HEK293 (cell line): ENCODE measurements around the gene SLC6A6.

Experiments used
- CTCF ChIA-PET: fragments of 350-600 bp; formaldehyde crosslinking; extraction: SDS; loops from one replicate; lab custom pipeline; 2021; ENCODE audit warnings: antibody characterized with exemption; lab: Yijun Ruan, JAX
- POLR2A ChIA-PET: fragments of 300-600 bp; formaldehyde crosslinking; extraction: SDS; loops from one replicate; lab custom pipeline; 2020; ENCODE audit warnings: antibody characterized with exemption, inconsistent platforms; lab: Yijun Ruan, JAX
- H3K27ac ChIP-seq: fragments of 200-500 bp; sonication (Bioruptor generic); 2 replicates; pipeline ENCODE4 v1.5.1; 2014; ENCODE audit warnings: low read depth, low read length, control low read depth, inconsistent platforms; ENCODE audit errors: extremely low read depth
- H3K36me3 ChIP-seq, 2 experiments: fragments of 200-500 bp in 1 of 2; sonication (Bioruptor generic) in 1 of 2; 1 replicate in 1 of 2; 2 replicates in 1 of 2; pipeline ENCODE4 v1.5.1; 2014 to 2017; ENCODE audit warnings: inconsistent platforms in 2 of 2, low read length in 2 of 2; ENCODE audit not compliant: control insufficient read depth in 2 of 2, insufficient read depth in 1 of 2
- H3K4me1 ChIP-seq: fragments of 200-500 bp; sonication (Bioruptor generic); 2 replicates; pipeline ENCODE4 v1.5.1; 2014; ENCODE audit warnings: mild to moderate bottlenecking, low read length, inconsistent platforms; ENCODE audit not compliant: control insufficient read depth, insufficient read depth
- H3K4me3 ChIP-seq: 2 replicates; pipeline ENCODE4 v1.5.1; 2011; ENCODE audit warnings: low read depth, mild to moderate bottlenecking, control low read depth, low read length, moderate library complexity
- H3K9me3 ChIP-seq: fragments of 200-500 bp; sonication (Bioruptor generic); 2 replicates; pipeline ENCODE4 v1.5.1; 2014; ENCODE audit warnings: low read depth, low read length, inconsistent platforms; ENCODE audit not compliant: control insufficient read depth, insufficient read depth
- GFI1B ChIP-seq: fragments of 450-650 bp; formaldehyde crosslinking; IDR thresholded peaks from 2 replicates; pipeline ENCODE4 v1.5.1; 2016; ENCODE audit warnings: missing biosample characterization, missing genetic modification characterization
- KLF7 ChIP-seq: fragments of 450-650 bp; formaldehyde crosslinking; IDR thresholded peaks from 2 replicates; pipeline ENCODE4 v1.5.1; 2016; ENCODE audit warnings: missing biosample characterization, missing genetic modification characterization, borderline replicate concordance
- MEIS1 ChIP-seq: sonication (generic); formaldehyde crosslinking; IDR thresholded peaks from 2 replicates; pipeline ENCODE4 v1.8.1; 2022; ENCODE audit warnings: missing genetic modification reagents, mild to moderate bottlenecking, borderline replicate concordance
- PRDM4 ChIP-seq: fragments of 450-650 bp; formaldehyde crosslinking; IDR thresholded peaks from 2 replicates; pipeline ENCODE4 v1.5.1; 2017; ENCODE audit warnings: missing biosample characterization, missing genetic modification characterization
- SETDB1 ChIP-seq: IDR thresholded peaks from one replicate; pipeline ENCODE4 v1.6.1; 2017; ENCODE audit warnings: mild to moderate bottlenecking, low read length, moderate library complexity, mixed read lengths; ENCODE audit not compliant: insufficient read length
- YY2 ChIP-seq: fragments of 450-650 bp; formaldehyde crosslinking; IDR thresholded peaks from 2 replicates; pipeline ENCODE4 v1.5.1; 2016; ENCODE audit warnings: missing biosample characterization, missing genetic modification characterization
- ZBTB20 ChIP-seq: fragments of 450-650 bp; formaldehyde crosslinking; IDR thresholded peaks from 2 replicates; pipeline ENCODE4 v1.5.1; 2016; ENCODE audit warnings: missing biosample characterization, missing genetic modification characterization
- ZBTB49 ChIP-seq: fragments of 450-650 bp; formaldehyde crosslinking; IDR thresholded peaks from 2 replicates; pipeline ENCODE4 v1.5.1; 2016; ENCODE audit warnings: missing biosample characterization, missing genetic modification characterization, low read depth
- ZNF211 ChIP-seq: fragments of 450-650 bp; formaldehyde crosslinking; IDR thresholded peaks from 2 replicates; pipeline ENCODE4 v1.5.1; 2016; ENCODE audit warnings: low read depth, missing biosample characterization, missing genetic modification characterization
- ZNF214 ChIP-seq: fragments of 450-650 bp; formaldehyde crosslinking; IDR thresholded peaks from 2 replicates; pipeline ENCODE4 v1.5.1; 2017; ENCODE audit warnings: missing biosample characterization, mild to moderate bottlenecking, missing genetic modification characterization, borderline replicate concordance
- ZNF248 ChIP-seq: fragments of 450-650 bp; formaldehyde crosslinking; IDR thresholded peaks from 2 replicates; pipeline ENCODE4 v1.5.1; 2017; ENCODE audit warnings: missing biosample characterization, missing genetic modification characterization
- ZNF274 ChIP-seq, 2 experiments: fragments of 200-500 bp in 1 of 2; fragments of 450-650 bp in 1 of 2; sonication (Bioruptor generic) in 1 of 2; formaldehyde crosslinking in 1 of 2; IDR thresholded peaks; 2 replicates each; pipeline versions ENCODE4 v1.5.1 to v1.6.1; 2014 to 2016; ENCODE audit warnings: borderline replicate concordance in 1 of 2, inconsistent platforms in 1 of 2, low read length in 1 of 2, missing biosample characterization in 1 of 2, missing genetic modification characterization in 1 of 2
- ZNF292 ChIP-seq: fragments of 450-650 bp; formaldehyde crosslinking; IDR thresholded peaks from 2 replicates; pipeline ENCODE4 v1.5.1; 2016; ENCODE audit warnings: low read depth, missing biosample characterization, missing genetic modification characterization, borderline replicate concordance
- ZNF488 ChIP-seq: fragments of 450-650 bp; formaldehyde crosslinking; IDR thresholded peaks from 2 replicates; pipeline ENCODE4 v1.5.1; 2016; ENCODE audit warnings: missing biosample characterization, missing genetic modification characterization
- ZNF623 ChIP-seq: fragments of 450-650 bp; formaldehyde crosslinking; IDR thresholded peaks from 2 replicates; pipeline ENCODE4 v1.5.1; 2016; ENCODE audit warnings: missing biosample characterization, missing genetic modification characterization
- ZNF624 ChIP-seq: fragments of 450-650 bp; formaldehyde crosslinking; IDR thresholded peaks from 2 replicates; pipeline ENCODE4 v1.5.1; 2017; ENCODE audit warnings: missing biosample characterization, missing genetic modification characterization
- ZNF629 ChIP-seq: fragments of 450-650 bp; formaldehyde crosslinking; IDR thresholded peaks from 2 replicates; pipeline ENCODE4 v1.5.1; 2017; ENCODE audit warnings: missing biosample characterization, missing genetic modification characterization
- ZNF654 ChIP-seq: fragments of 450-650 bp; formaldehyde crosslinking; IDR thresholded peaks from 2 replicates; pipeline ENCODE4 v1.5.1; 2016; ENCODE audit warnings: low read depth, missing biosample characterization, missing genetic modification characterization
- ZNF701 ChIP-seq: fragments of 450-650 bp; formaldehyde crosslinking; IDR thresholded peaks from 2 replicates; pipeline ENCODE4 v1.5.1; 2016; ENCODE audit warnings: missing biosample characterization, missing genetic modification characterization
- ZNF76 ChIP-seq: fragments of 450-650 bp; formaldehyde crosslinking; IDR thresholded peaks from 2 replicates; pipeline ENCODE4; 2016; ENCODE audit warnings: low read depth, missing biosample characterization, missing genetic modification characterization, borderline replicate concordance
- ZNF791 ChIP-seq: fragments of 450-650 bp; formaldehyde crosslinking; IDR thresholded peaks from 2 replicates; pipeline ENCODE4 v1.5.1; 2016; ENCODE audit warnings: missing biosample characterization, missing genetic modification characterization
- ZSCAN16 ChIP-seq: fragments of 450-650 bp; formaldehyde crosslinking; IDR thresholded peaks from 2 replicates; pipeline ENCODE4 v1.5.1; 2016; ENCODE audit warnings: missing biosample characterization, missing genetic modification characterization
- ZSCAN4 ChIP-seq: fragments of 450-650 bp; formaldehyde crosslinking; IDR thresholded peaks from 2 replicates; pipeline ENCODE4 v1.5.1; 2017; ENCODE audit warnings: missing biosample characterization, missing genetic modification characterization
- ZSCAN5A ChIP-seq: fragments of 450-650 bp; formaldehyde crosslinking; IDR thresholded peaks from 2 replicates; pipeline ENCODE4 v1.5.1; 2016; ENCODE audit warnings: missing biosample characterization, missing genetic modification characterization

The SLC6A6 gene

GRCh38 chr3:14481646-14482036 lies 79.2 kb downstream of the SLC6A6 start:
- no peaks in the 10 kb centered on the region for H3K9me3 ChIP-seq
- no peak overlapping the region for H3K27ac ChIP-seq
- POLR2A ChIA-PET = no interaction called here
- peaks cover 4 to 31% of the 10 kb centered on the region in 2 experiments; a peak in 2 of 3 replicates for H3K36me3 ChIP-seq
- H3K4me3 ChIP-seq = no peak overlapping the region
- no peaks in the 10 kb centered on the region for H3K4me1 ChIP-seq
- TF ChIP-seq ZNF629 (tag by site-specific recombination) (no peak), ZSCAN4 (tag by site-specific recombination) (no peak), ZNF623 (no peak), YY2 (no peak), MEIS1 (CRISPR knock-in tag) (no peak), ZNF76 (peak; percentile 34; the same call in 1 of the 2 replicates), ZNF654 (tag by site-specific recombination) (no peak)
- CTCF ChIA-PET = interaction anchor here (0.6 to 1.2 kb wide), 4 partner anchors 14 to 279 kb away, joined by 3 to 6 read pairs (median 4); no protein-coding TSS in a partner anchor

GRCh38 chr3:14482271-14482721 lies 79.9 kb downstream of the SLC6A6 start:
- no peaks in the 10 kb centered on the region for H3K4me1 ChIP-seq
- H3K4me3 ChIP-seq = no peak overlapping the region
- H3K27ac ChIP-seq = no peak overlapping the region
- H3K36me3 ChIP-seq = peaks cover 4 to 27% of the 10 kb centered on the region in 2 experiments; a peak in 2 of 3 replicates
- POLR2A ChIA-PET = no interaction called here
- TF ChIP-seq ZNF214 (tag by site-specific recombination) = no peak
- TF ChIP-seq YY2 = no peak
- no peak for TF ChIP-seq ZNF274 (IDR thresholded peaks at IDR 0.05; ENCODE audit: low read length)
- no peak for TF ChIP-seq ZNF274 (tag by site-specific recombination; IDR thresholded peaks at IDR 0.05; ENCODE audit: borderline replicate concordance)
- no peak for TF ChIP-seq ZNF701 (tag by site-specific recombination)
- TF ChIP-seq ZBTB49 = no peak
- TF ChIP-seq ZNF292 (tag by site-specific recombination) = no peak
- no peak for TF ChIP-seq ZNF791
- TF ChIP-seq ZSCAN5A (tag by site-specific recombination) = no peak
- no peak for TF ChIP-seq KLF7 (tag by site-specific recombination)
- TF ChIP-seq ZBTB20 = no peak
- no peaks in the 10 kb centered on the region for H3K9me3 ChIP-seq
- CTCF ChIA-PET = interaction anchor here (0.6 to 1.2 kb wide), 6 partner anchors 15 to 745 kb away, joined by 3 to 6 read pairs (median 4); no protein-coding TSS in a partner anchor

- Histone ChIP-seq H3K36me3 (peaks cover 4 to 22% of the 10 kb centered on the region in 2 experiments; a peak in 2 of 3 replicates), H3K4me1 (no peaks in the 10 kb centered on the region), H3K4me3 (no peak overlapping the region), H3K27ac (no peak overlapping the region), H3K9me3 (no peaks in the 10 kb centered on the region)
- TF ChIP-seq ZNF624 (tag by site-specific recombination) (no peak), ZSCAN16 (no peak), ZNF248 (tag by site-specific recombination) (no peak), PRDM4 (tag by site-specific recombination) (no peak), ZNF211 (tag by site-specific recombination) (no peak), GFI1B (tag by site-specific recombination) (no peak), ZNF488 (tag by site-specific recombination) (no peak), SETDB1 (no peak)
- CTCF ChIA-PET = interaction anchor here (0.7 to 1.2 kb wide), 4 partner anchors 15 to 309 kb away, joined by 3 to 4 read pairs (median 3); no protein-coding TSS in a partner anchor
- POLR2A ChIA-PET = no interaction called here
These were observed 80.9 kb downstream of the SLC6A6 start for GRCh38 chr3:14483286-14483685.
